ENCODE data around the gene PGPEP1. TPM values are rescaled to one million over a fixed set of nuclear protein-coding genes. Genes with fewer than 3 reads are reported as not detected.

Gene PGPEP1, protein sequence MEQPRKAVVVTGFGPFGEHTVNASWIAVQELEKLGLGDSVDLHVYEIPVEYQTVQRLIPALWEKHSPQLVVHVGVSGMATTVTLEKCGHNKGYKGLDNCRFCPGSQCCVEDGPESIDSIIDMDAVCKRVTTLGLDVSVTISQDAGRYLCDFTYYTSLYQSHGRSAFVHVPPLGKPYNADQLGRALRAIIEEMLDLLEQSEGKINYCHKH
- 38.8 TPM for total RNA-seq
- long read RNA-seq, partial matches to known transcripts: 0 of 7 reads
- long read RNA-seq, other reads (novel, unspliced or antisense): 7 of 7 reads

- Histone ChIP-seq H3K9me3 (replicated peaks) (no peaks in the 10 kb centered on the region), H3K4me1 (peaks cover 33% of the 10 kb centered on the region), H3K36me3 (peaks cover 7% of the 10 kb centered on the region), H3K27ac (replicated peaks) (peak within 1 kb of the TSS; percentile 82), H3K4me3 (peak within 1 kb of the TSS; percentile 84), H3K27me3 (ENCODE audit: low read depth) (no peaks in the 10 kb centered on the region)
- TF ChIP-seq CTCF (IDR thresholded peaks at IDR 0.05; ENCODE audit: borderline replicate concordance): no peak
- DNase-seq: peak; percentile 83
- intact Hi-C loops (cut with micrococcal nuclease): no loop called here
Observed at GRCh38 chr19:18340190-18340989, at the start of gene PGPEP1. Gene PGPEP1, plus strand, starts transcription at chr19:18340598. Its CDS starts 84 bp downstream, at chr19:18340682.

- DNase-seq: peak; percentile 23
- no peaks in the 10 kb centered on the region for H3K27me3 ChIP-seq (ENCODE audit: low read depth)
- peak overlapping the region; percentile 74 for H3K4me3 ChIP-seq
- no peaks in the 10 kb centered on the region for H3K9me3 ChIP-seq (replicated peaks)
- H3K36me3 ChIP-seq: no peaks in the 10 kb centered on the region
- peaks cover 43% of the 10 kb centered on the region for H3K4me1 ChIP-seq
- H3K27ac ChIP-seq (replicated peaks): peak overlapping the region; percentile 98
- intact Hi-C loops (cut with micrococcal nuclease): no loop called here
- TF ChIP-seq CTCF (IDR thresholded peaks at IDR 0.05; ENCODE audit: borderline replicate concordance): no peak
Observed at GRCh38 chr19:18291019-18291524, 49.3 kb upstream of the PGPEP1 start.

DNA sequence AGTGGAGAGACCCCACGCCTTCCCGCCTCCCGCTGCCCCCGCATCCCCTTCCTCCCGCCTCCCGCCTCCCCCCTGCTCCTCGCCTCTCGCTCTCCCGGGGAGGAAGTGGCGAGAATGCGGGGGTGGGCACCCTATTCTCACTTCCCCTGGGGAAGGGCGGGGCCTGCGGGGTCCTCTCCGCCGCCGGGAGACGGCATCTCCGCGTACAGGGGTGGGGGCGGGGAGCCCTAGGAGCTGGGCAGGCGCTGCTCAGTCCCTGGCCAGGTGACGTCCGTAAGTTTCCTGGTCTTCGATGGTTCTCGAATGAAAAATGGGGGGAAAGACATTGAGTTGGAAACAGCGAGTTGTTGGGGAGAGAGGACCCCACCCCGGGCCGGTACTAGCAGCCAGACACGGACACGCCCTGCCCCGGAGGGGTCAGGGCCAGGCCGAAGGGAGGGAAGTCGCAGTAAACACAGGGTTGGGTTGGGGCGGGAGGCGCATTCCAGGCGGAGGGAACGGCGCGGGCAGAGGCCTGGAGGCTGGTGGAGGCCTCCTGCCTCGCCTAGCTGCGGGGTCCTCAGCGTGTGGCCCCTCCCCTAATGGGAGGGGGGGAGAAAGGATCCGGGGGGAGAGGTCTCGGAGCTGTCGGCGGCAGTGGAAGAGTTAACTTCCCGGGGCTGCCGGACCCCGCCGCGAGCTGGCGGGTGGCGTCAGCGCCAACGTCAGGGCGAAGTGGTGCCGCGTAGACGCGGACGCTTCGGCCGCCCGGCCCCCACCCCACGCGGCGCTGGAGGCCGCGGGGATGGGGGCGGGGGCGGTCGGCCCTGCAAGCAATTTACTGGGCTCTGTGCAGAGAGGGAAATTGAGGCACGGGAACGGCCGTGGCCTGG is 48.6 kb upstream of the PGPEP1 start:
- no peak for TF ChIP-seq CTCF (IDR thresholded peaks at IDR 0.05; ENCODE audit: borderline replicate concordance)
- no peaks in the 10 kb centered on the region for H3K27me3 ChIP-seq (ENCODE audit: low read depth)
- peaks cover 43% of the 10 kb centered on the region for H3K4me1 ChIP-seq
- intact Hi-C loops (cut with micrococcal nuclease): no loop called here
- H3K9me3 ChIP-seq (replicated peaks): no peaks in the 10 kb centered on the region
- H3K27ac ChIP-seq (replicated peaks): peak overlapping the region; percentile 98
- peak overlapping the region; percentile 74 for H3K4me3 ChIP-seq
- DNase-seq: peak; percentile 86
- H3K36me3 ChIP-seq: no peaks in the 10 kb centered on the region

DNA sequence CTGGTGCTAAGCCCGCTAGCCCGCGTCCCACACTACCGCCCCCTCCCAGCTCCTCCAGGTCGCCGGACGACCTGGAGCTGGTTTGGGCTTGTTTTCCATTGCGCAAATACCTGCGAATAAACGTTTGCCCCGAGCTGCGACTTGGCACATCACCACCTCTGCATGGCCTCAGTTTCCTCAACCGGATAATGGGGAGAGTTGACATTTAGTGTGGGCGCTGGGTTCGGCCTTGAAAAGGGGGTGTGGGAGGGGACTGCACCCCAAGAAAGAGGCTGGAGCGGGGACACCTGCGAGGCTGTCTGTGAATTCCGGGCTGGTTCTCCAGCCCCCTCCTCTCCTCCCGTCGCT is 48.0 kb upstream of the PGPEP1 start:
- peak overlapping the region; percentile 74 for H3K4me3 ChIP-seq
- intact Hi-C loops (cut with micrococcal nuclease): no loop called here
- DNase-seq: no peak
- peaks cover 43% of the 10 kb centered on the region for H3K4me1 ChIP-seq
- no peaks in the 10 kb centered on the region for H3K27me3 ChIP-seq (ENCODE audit: low read depth)
- no peaks in the 10 kb centered on the region for H3K9me3 ChIP-seq (replicated peaks)
- TF ChIP-seq CTCF (IDR thresholded peaks at IDR 0.05; ENCODE audit: borderline replicate concordance): no peak
- no peaks in the 10 kb centered on the region for H3K36me3 ChIP-seq
- H3K27ac ChIP-seq (replicated peaks): peak overlapping the region; percentile 98
